GM21447 (cell line): ENCODE data around the gene SRMS.

ENCODE experiments used
- ATAC-seq: cut with Tn5 transposase; IDR thresholded peaks from one replicate; pipeline ENCODE4 v1.9.1; 2021; ENCODE audit not compliant: unreplicated experiment

The SRMS gene

GRCh38 chr20:63503524-63503923 is 44.0 kb downstream of the SRMS start:
- ATAC-seq, result no peak

DNA sequence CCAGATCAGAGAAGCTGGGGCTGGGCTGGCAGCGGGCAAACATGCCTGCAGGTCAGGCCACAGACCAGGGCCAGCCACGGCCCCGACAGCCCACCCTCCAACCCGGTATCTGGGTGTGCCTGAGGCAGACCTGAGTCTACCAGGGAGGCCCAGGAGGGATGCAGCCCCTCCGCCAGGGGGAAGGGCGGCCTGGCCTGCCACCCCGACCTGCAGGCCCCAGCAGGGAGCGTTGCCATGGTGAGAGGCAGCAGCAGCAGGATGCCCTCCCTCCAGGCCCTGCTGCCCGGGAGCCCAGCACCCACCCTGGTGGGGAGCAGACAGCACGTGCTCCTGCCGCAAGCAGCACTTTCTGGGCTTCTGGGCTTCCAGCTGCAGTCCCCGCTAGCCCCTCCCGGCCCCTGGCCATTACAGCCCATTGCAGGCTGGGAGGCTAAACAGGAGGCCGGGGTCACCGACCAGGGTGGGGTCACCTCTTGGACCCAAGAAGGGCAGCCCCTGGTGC is 44.8 kb downstream of the SRMS start:
- ATAC-seq, result no peak

DNA sequence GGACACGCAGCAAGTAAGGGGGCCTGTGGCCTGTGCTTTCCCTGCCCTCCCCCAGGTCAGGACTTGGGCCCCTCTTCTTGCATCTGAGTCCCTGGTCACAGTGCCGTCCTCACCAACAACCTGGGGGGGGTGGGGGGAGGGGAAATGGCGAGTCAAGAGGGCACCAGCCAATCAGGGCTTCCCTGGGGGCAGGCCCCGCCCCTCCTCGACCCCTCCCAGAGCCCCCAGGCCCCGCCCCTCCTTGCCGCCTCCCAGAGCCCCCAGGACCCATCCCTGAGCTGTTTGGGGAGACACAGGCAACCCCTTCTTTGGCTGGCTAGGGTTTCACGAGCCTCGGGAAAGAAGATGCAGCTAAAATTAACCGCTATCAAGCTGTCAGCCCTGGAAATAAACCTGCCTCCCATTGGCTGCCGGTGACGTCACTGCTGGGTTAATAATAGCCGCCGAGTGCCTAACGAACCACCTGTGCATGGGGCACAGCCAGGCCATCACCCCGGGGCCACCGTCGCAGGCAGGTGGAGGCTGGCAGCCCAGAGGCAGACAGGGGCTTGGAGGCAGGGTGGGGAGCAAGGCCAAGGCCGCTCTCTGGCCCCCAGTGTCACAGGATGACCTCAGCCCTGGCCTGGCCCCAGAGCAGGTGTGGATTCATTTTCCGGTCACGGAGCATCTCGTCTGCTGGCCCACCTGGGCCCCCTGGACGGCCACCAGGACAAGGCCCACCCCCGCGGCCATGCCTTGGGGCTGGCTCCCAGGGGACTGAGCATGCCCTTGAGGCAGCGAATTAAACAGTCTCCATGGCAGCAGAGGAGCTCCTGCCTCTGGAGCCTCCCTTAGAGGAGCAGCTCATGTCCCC is 45.5 kb downstream of the SRMS start:
- ATAC-seq, result no peak

DNA sequence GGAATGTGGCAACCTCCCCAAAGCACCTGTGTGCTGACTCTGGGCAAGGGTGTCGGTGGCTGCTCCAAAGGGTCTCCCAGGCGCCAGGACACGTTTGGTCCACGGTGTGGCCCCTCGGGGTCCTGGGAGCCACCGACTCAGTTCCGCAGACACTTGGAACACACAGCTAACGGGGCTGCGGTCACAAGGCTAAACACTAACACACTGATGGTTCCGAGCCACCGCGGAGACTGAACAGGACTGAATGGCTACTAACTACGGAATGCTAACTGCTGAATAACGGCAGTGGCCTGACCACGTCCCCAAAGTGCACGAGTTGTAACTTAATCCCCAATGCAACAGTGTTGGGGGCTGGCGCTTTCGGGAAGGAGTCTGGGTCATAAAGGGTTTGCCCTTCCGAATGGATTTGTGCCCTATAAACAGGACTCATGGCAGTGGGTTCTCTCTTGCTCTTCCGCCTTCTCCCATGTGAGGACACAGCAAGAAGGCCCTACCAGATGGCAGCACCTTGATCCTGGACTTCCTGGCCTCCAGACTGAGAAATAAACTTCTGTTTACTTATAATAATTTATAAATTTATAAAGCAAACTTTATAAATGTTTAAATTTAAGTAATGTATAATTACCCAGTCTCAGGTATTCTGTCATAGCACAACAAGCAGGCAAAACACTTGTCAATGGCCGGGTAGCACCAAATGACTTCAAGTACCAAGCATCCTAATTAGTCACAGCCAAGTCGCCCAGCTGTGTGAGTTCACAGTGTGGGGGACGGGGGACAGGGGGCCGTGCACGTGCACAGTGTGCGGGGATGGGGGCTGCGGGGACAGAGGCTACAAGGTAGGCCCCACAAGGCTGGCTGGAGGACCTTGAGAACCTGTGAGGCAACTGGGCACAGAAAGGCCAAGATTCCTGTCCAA is 46.4 kb downstream of the SRMS start:
- ATAC-seq, result no peak

DNA sequence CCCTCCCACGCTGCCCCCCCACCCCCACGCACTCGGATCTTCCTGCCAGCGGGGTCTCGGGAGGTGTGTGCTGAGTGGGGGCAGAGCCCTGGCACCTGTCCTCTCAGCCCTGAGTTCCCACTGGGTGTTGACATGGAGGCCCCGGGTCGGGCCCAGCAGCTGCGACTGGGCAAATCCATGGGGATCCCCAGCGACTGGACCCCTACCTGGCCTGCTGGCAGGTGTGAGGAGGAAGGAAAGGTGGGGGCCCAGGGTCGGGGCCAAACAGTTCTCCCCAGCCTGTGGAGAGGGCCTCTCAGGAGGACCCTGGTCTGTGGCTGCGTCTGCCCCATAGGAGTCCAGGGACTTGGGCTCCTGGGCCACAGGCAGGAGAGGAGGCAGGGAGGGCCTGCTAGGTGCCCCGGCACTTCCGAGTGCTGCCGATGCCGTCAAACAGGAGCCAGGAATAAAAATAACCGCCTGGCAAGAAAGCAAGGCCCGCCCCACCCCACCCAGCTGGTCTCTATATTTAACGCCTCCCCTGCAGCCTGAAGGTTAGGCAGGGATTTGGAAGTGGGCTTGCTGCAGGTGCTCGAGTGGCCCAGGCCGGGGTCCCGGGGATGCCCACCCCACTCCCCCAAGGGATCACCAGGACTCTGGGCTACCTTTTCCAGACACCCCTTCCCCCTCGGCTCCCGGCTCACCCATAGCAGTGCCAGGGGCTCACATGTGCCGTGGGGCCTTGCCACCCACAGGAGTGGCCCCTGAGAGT is 47.2 kb downstream of the SRMS start:
- ATAC-seq, result no peak

DNA sequence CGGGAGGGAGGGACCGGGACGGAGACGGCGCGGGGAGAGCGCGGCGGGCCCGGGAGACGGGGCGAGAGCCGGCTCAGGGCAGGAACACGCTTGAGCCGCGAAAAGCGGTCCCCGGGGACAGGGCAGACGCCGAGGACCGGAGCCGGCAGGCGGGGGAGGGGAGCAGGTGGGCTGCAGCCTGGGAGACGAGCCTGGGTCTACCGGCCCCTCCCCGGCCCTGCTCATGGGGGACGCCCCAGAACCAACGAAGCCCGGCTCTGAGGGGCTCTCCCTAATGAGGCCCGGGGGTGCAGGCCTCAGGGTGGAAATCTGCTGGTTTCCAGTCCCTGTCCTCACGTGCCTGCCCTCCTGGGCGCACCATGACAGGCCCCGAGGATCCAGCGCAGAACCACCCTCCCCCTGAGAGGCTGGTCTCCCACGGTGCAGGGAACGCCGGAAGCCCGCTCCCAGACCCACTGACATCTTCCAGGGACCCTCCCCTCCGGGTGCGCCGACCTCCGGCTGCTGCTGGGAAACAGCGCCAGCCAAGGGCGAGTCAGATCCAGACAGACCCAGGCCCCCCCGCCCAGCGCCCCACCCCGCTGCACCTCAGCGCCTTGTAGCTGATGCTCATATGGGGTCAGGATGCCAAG is 48.1 kb downstream of the SRMS start:
- ATAC-seq, result no peak

DNA sequence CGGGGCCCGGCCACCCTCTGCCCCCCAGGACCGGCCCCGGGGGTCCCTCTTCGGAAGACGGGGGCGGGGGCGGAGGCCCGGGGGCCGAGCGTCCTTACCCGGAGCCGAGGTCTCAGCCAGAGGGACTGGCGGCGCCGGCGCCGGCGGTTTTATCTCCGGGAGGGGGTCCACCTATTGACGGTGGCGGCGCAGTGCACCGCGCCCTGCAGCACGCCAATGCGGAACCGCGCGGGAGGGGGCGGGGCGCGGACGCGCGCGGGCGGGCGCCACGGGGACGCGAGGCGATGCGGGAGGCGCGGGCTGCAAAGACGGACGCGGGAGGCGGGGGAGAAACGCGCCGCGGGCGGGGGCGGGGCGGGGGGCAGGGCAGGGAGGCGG is 48.6 kb downstream of the SRMS start, which contains the start of gene EEF1A2:
Gene EEF1A2, minus strand, starts transcription at position 124 of the 378 bp plus-strand sequence. CDS start 1,320 bp downstream, outside the sequence.
- ATAC-seq, result no peak

- no peak for ATAC-seq
Observed at GRCh38 chr20:63497946-63498935, 49.3 kb downstream of the SRMS start.

DNA sequence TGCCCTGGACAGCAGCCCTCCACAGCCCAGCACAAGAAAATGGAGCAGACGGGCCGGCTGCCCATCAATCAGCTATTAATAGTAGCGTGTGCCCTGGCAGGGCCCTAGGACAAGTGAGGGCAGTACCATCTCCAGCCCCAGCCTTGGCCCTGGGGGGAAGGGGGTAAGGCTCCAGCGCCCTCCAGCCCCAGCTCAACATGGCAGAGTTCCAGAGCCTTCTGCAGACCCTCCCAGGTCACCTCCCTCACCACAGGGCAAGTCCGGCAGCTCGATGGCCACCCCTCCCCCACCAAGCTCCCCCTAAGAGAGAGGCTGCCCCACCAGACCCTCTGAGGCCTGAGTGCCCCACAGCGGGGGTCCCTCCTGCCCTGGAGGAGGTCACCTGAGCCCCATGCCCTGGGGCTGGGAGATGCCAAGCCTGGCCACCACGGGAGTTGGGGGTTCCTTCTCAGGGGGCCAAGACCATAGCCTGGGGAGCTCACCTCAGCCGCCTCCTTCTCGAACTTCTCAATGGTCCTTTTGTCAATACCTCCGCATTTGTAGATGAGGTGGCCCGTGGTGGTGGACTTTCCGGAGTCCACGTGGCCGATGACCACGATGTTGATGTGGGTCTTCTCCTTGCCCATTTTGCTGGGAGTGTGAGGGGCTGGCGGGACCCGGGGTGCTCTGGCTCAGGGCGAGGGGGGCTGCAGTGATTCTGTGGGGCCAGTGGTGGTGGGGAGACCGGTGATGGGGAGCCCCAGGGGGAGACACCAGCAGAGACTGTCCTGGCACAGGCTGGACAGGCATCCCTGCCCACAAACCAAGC is 50.2 kb downstream of the SRMS start:
- ATAC-seq, result no peak

GRCh38 chr20:63496596-63497120 is 50.9 kb downstream of the SRMS start:
- no peak for ATAC-seq

DNA sequence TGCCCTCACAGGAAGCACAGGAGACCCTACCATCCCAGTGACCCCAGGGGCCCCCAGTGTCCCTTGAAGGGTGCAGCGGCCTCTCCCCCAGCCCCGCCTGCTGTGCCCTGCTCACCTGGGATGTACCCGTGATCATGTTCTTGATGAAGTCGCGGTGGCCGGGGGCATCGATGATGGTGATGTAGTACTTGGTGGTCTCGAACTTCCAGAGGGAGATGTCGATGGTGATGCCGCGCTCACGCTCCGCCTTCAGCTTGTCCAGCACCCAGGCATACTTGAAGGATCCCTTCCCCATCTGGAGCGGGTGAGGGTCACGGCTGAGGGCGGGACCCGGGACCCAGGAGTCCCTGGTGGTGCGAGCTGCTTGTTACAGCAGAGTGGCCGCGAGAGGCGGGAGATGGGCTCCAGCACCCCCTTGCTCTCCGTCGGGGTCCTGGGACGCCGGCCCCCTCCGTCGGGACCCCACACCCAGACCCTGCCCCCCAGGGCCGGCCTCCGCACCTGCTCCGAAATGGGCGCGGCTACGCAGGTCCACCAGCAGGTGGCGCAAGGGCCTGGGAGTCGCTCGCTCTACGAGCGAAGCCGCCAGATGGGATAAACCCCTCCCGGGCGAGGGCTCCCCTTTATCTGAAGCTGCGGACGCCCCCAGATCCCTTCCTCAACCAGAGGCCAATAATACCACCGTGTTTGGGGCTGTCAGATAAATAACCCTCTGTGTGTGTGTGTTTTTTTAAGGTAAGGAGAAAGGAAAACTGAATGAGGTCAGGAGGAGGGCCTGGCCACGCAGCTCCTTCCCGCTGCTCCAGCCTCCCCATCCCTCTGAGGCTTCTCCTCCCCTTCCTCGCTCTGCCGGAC is 51.6 kb downstream of the SRMS start:
- ATAC-seq, result no peak

DNA sequence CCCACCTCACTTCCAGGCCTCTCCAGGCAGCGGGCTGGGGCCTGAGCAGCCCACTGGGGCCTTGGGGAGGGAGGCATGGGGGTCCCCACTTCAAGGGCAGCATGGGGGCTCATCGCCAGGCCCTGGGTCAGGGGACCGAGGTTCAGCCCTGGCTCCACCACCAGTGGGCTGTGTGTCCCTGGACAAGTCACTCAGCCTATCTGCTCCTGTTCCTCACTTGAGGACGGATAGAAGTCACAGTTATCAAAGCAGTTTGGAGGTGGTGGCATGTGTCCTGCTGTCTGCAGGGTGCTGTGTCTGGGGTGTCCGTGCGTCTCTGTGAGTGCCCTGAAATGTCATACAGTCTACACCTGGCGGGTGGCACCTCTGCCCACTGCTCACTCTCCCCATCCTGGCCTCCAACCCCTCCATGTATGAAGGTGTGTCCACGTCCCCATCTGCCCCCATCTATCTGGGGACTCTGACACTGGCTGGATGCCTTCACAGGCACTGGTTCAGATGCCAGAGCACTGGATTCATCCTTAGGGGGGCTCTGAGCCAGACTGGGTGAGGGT is 52.3 kb downstream of the SRMS start:
- no peak for ATAC-seq

DNA sequence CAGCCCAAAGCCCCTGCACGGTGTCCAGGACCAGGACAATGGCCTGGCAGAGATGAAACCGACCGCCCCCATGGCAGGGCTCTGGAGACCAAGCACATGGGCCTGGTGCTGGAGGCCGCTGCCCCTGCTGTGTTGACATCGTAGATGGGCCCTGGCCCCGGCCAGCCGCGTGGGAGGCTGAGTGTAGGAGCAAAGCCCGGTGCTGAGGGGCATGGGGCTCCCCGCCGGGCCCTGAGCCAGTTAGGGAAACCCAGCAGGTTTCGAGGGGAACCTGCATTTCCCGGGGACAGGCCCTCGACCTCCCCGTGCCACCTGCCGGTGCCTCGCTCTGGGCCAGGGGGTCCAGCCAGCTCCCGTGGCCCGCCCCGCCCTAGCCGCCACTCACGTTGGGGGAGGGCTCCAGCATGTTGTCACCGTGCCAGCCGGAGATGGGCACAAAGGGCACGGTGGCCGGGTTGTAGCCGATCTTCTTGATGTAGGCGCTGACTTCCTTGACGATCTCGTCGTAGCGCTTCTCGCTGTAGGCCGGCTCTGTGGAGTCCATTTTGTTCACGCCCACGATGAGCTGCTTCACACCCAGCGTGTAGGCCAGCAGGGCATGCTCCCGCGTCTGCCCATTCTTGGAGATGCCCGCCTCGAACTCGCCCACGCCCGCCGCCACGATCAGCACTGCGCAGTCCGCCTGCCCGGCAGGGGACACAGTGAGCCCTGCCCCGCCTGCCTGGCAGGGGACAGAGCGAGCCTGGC is 53.0 kb downstream of the SRMS start:
- ATAC-seq, result no peak

GRCh38 chr20:63494084-63494419 is 53.5 kb downstream of the SRMS start:
- no peak for ATAC-seq

GRCh38 chr20:63493563-63494020 is 54.0 kb downstream of the SRMS start:
- no peak for ATAC-seq

DNA sequence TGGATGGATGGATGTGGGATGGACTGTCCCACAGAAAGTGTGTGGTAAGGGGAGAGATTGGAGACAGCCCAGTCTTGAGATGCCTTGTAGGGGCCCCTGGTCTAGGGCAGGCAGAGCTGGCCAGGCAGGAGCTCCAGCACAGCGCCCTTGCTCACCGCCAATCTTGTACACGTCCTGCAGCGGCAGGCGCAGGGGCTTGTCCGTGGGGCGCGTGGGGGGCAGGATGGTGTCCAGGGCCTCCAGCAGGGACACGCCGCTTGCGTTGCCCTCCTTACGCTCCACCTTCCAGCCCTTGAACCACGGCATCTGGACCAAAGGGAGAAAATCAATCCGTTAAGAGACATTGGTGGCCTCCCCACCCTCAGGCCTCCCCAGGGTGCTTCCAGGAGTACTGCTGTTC is 54.6 kb downstream of the SRMS start:
- no peak for ATAC-seq
